DLD1 (cell line): ENCODE results near the gene PPP1R37.

Experiments
- in situ Hi-C: cut with HindIII; loops from 2 replicates; pipeline ENCODE4 v1.10.0; 2017; ENCODE audit warnings: low sequenced_read_pairs

Gene PPP1R37

GRCh38 chr19:45070861-45071544, 22.0 kb upstream of the PPP1R37 start:
- in situ Hi-C loops: no loop called here

GRCh38 chr19:45071545-45071938, 21.4 kb upstream of the PPP1R37 start:
- in situ Hi-C loops: no loop called here

- in situ Hi-C loops: no loop called here
Observed at GRCh38 chr19:45071969-45072790, 20.8 kb upstream of the PPP1R37 start.

- in situ Hi-C loops: no loop called here
Observed at GRCh38 chr19:45074744-45075300, 18.2 kb upstream of the PPP1R37 start.

- in situ Hi-C loops: no loop called here
Observed at GRCh38 chr19:45075301-45076028, 17.5 kb upstream of the PPP1R37 start.

- in situ Hi-C loops: no loop called here
Observed at GRCh38 chr19:45076029-45076850, 16.7 kb upstream of the PPP1R37 start, which contains the start of gene ZNF296. Gene ZNF296, minus strand, starts transcription at chr19:45076478. Its CDS starts 105 bp downstream, at chr19:45076373.

- in situ Hi-C loops: no loop called here
Observed at GRCh38 chr19:45076851-45077730, 15.9 kb upstream of the PPP1R37 start.

- in situ Hi-C loops: no loop called here
Observed at GRCh38 chr19:45078390-45079062, 14.5 kb upstream of the PPP1R37 start.

GRCh38 chr19:45079063-45079910, 13.7 kb upstream of the PPP1R37 start, which contains the start of gene GEMIN7:
Gene GEMIN7, plus strand, starts transcription at chr19:45079260. Its CDS starts 10,855 bp downstream, at chr19:45090115.
- in situ Hi-C loops: no loop called here

GRCh38 chr19:45079911-45080370, 13.0 kb upstream of the PPP1R37 start:
- in situ Hi-C loops: no loop called here

- in situ Hi-C loops: no loop called here
Observed at GRCh38 chr19:45082170-45082569, 10.8 kb upstream of the PPP1R37 start.

- in situ Hi-C loops: no loop called here
Observed at GRCh38 chr19:45086480-45086879, 6.5 kb upstream of the PPP1R37 start.

GRCh38 chr19:45087531-45087930, 5.4 kb upstream of the PPP1R37 start:
- in situ Hi-C loops: no loop called here

- in situ Hi-C loops: no loop called here
Observed at GRCh38 chr19:45090034-45090433, 2.9 kb upstream of the PPP1R37 start.

GRCh38 chr19:45090606-45091005, 2.4 kb upstream of the PPP1R37 start:
- in situ Hi-C loops: no loop called here

GRCh38 chr19:45091031-45091923, 1.7 kb upstream of the PPP1R37 start:
- in situ Hi-C loops: no loop called here

GRCh38 chr19:45094137-45094536, 1.2 kb downstream of the PPP1R37 start:
- in situ Hi-C loops: no loop called here
